H9 (cell line): ENCODE results near the gene FCN2. TPM values are rescaled to one million over a fixed set of nuclear protein-coding genes. Genes with fewer than 3 reads are reported as not detected.

Experiments used
- DNase-seq: peaks from one replicate; pipeline ENCODE4 v3.0.0-alpha.2; 2017
- H2AFZ ChIP-seq: one replicate; pipeline ENCODE4 v1.6.1; 2013; ENCODE audit warnings: mild to moderate bottlenecking, low read length, control low read depth, moderate library complexity
- H2AK5ac ChIP-seq: 2 replicates; pipeline ENCODE4 v1.6.1; 2013; ENCODE audit warnings: low read length, control low read depth, mixed read lengths; ENCODE audit not compliant: insufficient read length
- H2BK120ac ChIP-seq: one replicate; pipeline ENCODE4 v1.6.1; 2013; ENCODE audit warnings: low read depth, mild to moderate bottlenecking, low read length, control low read depth, inconsistent platforms; ENCODE audit not compliant: poor library complexity, severe bottlenecking
- H2BK12ac ChIP-seq: 2 replicates; pipeline ENCODE4 v1.6.1; 2013; ENCODE audit warnings: low read length, control low read depth, mixed read lengths, low read depth; ENCODE audit not compliant: insufficient read length
- H2BK15ac ChIP-seq: 2 replicates; pipeline ENCODE4 v1.6.1; 2013; ENCODE audit warnings: low read depth, low read length, control low read depth
- H2BK20ac ChIP-seq: one replicate; pipeline ENCODE4 v1.6.1; 2013; ENCODE audit warnings: low read depth, mild to moderate bottlenecking, low read length, control low read depth, inconsistent platforms; ENCODE audit not compliant: poor library complexity, severe bottlenecking
- H2BK5ac ChIP-seq: 2 replicates; pipeline ENCODE4 v1.6.1; 2013; ENCODE audit warnings: low read length, control low read depth, mixed read lengths; ENCODE audit not compliant: insufficient read length
- H3K14ac ChIP-seq: 2 replicates; pipeline ENCODE4 v1.6.1; 2013; ENCODE audit warnings: low read length, control low read depth; ENCODE audit not compliant: insufficient read depth
- H3K18ac ChIP-seq: 2 replicates; pipeline ENCODE4 v1.6.1; 2013; ENCODE audit warnings: low read depth, mild to moderate bottlenecking, mixed read lengths, low read length, control low read depth; ENCODE audit not compliant: insufficient read length
- H3K23ac ChIP-seq: 2 replicates; pipeline ENCODE4 v1.6.1; 2013; ENCODE audit warnings: low read length, control low read depth, mixed read lengths, low read depth; ENCODE audit not compliant: insufficient read length
- H3K23me2 ChIP-seq: 2 replicates; pipeline ENCODE4 v1.6.1; 2013; ENCODE audit warnings: low read depth, mild to moderate bottlenecking, mixed read lengths, low read length, control low read depth; ENCODE audit not compliant: insufficient read length, poor library complexity, severe bottlenecking
- H3K27ac ChIP-seq: 2 replicates; pipeline ENCODE4 v1.5.1; 2013; ENCODE audit warnings: low read length, control low read depth, mixed read lengths, low read depth; ENCODE audit not compliant: insufficient read length
- H3K27me3 ChIP-seq: 2 replicates; pipeline ENCODE4 v1.6.1; 2013; ENCODE audit warnings: low read length, control low read depth, inconsistent platforms; ENCODE audit not compliant: insufficient read depth
- H3K4ac ChIP-seq: 2 replicates; pipeline ENCODE4 v1.6.1; 2013; ENCODE audit warnings: low read depth, mild to moderate bottlenecking, control low read depth, inconsistent platforms, low read length, moderate library complexity
- H3K4me1 ChIP-seq: 2 replicates; pipeline ENCODE4 v1.6.1; 2013; ENCODE audit warnings: low read length, control low read depth, inconsistent platforms; ENCODE audit not compliant: insufficient read depth
- H3K4me2 ChIP-seq: 2 replicates; pipeline ENCODE4 v1.6.1; 2013; ENCODE audit warnings: low read length, control low read depth, mixed read lengths; ENCODE audit not compliant: insufficient read length, insufficient read depth
- H3K56ac ChIP-seq: 2 replicates; pipeline ENCODE4 v1.6.1; 2013; ENCODE audit warnings: low read depth, mild to moderate bottlenecking, mixed read lengths, low read length, control low read depth; ENCODE audit not compliant: insufficient read length
- H3K79me1 ChIP-seq: 2 replicates; pipeline ENCODE4 v1.6.1; 2013; ENCODE audit warnings: low read depth, mild to moderate bottlenecking, moderate library complexity, low read length, control low read depth, inconsistent platforms; ENCODE audit not compliant: insufficient read depth, poor library complexity, severe bottlenecking
- H3K79me2 ChIP-seq: 2 replicates; pipeline ENCODE4 v1.6.1; 2013; ENCODE audit warnings: low read length, control low read depth, inconsistent platforms; ENCODE audit not compliant: insufficient read depth
- H3K9ac ChIP-seq: 2 replicates; pipeline ENCODE4 v1.6.1; 2013; ENCODE audit warnings: low read length, control low read depth, mixed read lengths; ENCODE audit not compliant: insufficient read length; ENCODE audit errors: extremely low read depth
- H3K9me3 ChIP-seq: one replicate; pipeline ENCODE4 v1.6.1; 2013; ENCODE audit warnings: low read depth, low read length, inconsistent platforms; ENCODE audit not compliant: control insufficient read depth
- H3T11ph ChIP-seq: one replicate; pipeline ENCODE4 v1.6.1; 2013; ENCODE audit warnings: mild to moderate bottlenecking, low read length, control low read depth, inconsistent platforms
- H4K20me1 ChIP-seq: one replicate; pipeline ENCODE4 v1.6.1; 2013; ENCODE audit not compliant: control insufficient read depth, insufficient read length, insufficient read depth
- H4K5ac ChIP-seq: 2 replicates; pipeline ENCODE4 v1.6.1; 2013; ENCODE audit warnings: low read depth, mild to moderate bottlenecking, mixed read lengths, low read length, control low read depth; ENCODE audit not compliant: insufficient read length
- H4K8ac ChIP-seq: replicated peaks from 2 replicates; pipeline ENCODE4 v1.6.1; 2013; ENCODE audit warnings: low read length, control low read depth, mixed read lengths, low read depth; ENCODE audit not compliant: insufficient read length
- H4K91ac ChIP-seq: 2 replicates; pipeline ENCODE4 v1.6.1; 2013; ENCODE audit warnings: low read depth, mild to moderate bottlenecking, moderate library complexity, mixed read lengths, low read length, control low read depth; ENCODE audit not compliant: insufficient read length
- H3K27ac Mint-ChIP-seq, 3 experiments: 2 replicates in 2 of 3; 3 replicates in 1 of 3; pipeline ENCODE4 v1.8.0; 2020 to 2021; ENCODE audit warnings: mixed read lengths in 3 of 3, mild to moderate bottlenecking in 1 of 3, moderate library complexity in 1 of 3
- H3K27me3 Mint-ChIP-seq: 2 replicates; pipeline ENCODE4 v1.8.0; 2021; ENCODE audit warnings: low read depth, mild to moderate bottlenecking, moderate library complexity, mixed read lengths
- H3K36me3 Mint-ChIP-seq, 3 experiments: 2 replicates in 2 of 3; 3 replicates in 1 of 3; pipeline ENCODE4 v1.8.0; 2020 to 2021; ENCODE audit warnings: low read depth in 3 of 3, mixed read lengths in 3 of 3; ENCODE audit not compliant: insufficient read depth in 1 of 3
- H3K4me1 Mint-ChIP-seq, 2 experiments: 2 replicates each; pipeline ENCODE4 v1.8.0; 2020; ENCODE audit warnings: mixed read lengths in 2 of 2
- H3K4me3 Mint-ChIP-seq, 2 experiments: 2 replicates in 1 of 2; 3 replicates in 1 of 2; pipeline ENCODE4 v1.8.0; 2020 to 2021; ENCODE audit warnings: mild to moderate bottlenecking in 2 of 2, mixed read lengths in 2 of 2, moderate library complexity in 1 of 2
- H3K9me3 Mint-ChIP-seq, 2 experiments: 2 replicates in 1 of 2; 3 replicates in 1 of 2; pipeline ENCODE4 v1.8.0; 2020; ENCODE audit warnings: mild to moderate bottlenecking in 2 of 2, mixed read lengths in 2 of 2, moderate library complexity in 1 of 2
- WGBS: extraction: QIAGEN DNeasy Blood & Tissue Kit; methylation state at CpG from one replicate; pipeline ENCODE4 v1.1.7; 2013; ENCODE audit warnings: missing lambda C conversion rate, low lambda C conversion rate, mixed read lengths; ENCODE audit not compliant: insufficient read length; ENCODE audit errors: extremely low coverage; 5-methylcytosine and 5-hydroxymethylcytosine counted together
- total RNA-seq: library from RNA; stranded (reverse); gene quantifications from 2 replicates; pipeline ENCODE4 v1.2.1, GENCODE V29; 2021
- TF ChIP-seq, protein P1 (sequence below): fragments of 200-600 bp; sonication (generic); conservative IDR thresholded peaks from 3 replicates; pipeline ENCODE4 v1.8.0; 2021; ENCODE audit warnings: antibody characterized with exemption, mild to moderate bottlenecking

Gene FCN2
- total RNA-seq, 1 experiment from 2014 or later, result not detected

DNA sequence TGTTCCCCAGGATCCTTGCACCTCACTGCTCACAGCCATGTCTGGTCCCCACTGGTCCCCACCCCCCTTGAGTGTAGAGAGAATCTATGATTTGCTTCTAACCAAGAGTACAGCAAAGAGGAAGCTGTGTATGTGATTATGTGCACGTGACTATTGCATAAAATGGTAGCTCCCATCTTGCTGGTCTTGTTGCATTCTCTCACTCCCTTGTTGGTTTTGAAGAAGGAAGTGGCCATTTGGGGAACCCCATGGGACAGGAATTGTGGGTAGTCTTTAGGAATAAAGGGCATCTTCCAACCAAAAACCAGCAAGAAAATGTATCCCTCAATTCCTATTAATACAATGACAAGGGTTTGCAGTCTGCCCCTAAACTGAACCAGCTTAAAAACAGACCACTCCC, 5.2 kb upstream of the FCN2 start:
- Histone ChIP-seq H3K23me2 (no peaks in the 10 kb centered on the region), H3K27me3 (no peaks in the 10 kb centered on the region), H3K79me1 (no peaks in the 10 kb centered on the region), H2BK5ac (no peak overlapping the region), H4K20me1 (no peaks in the 10 kb centered on the region), H3K4me1 (no peaks in the 10 kb centered on the region), H4K91ac (no peak overlapping the region), H3K14ac (no peak overlapping the region), H3T11ph (no peak overlapping the region), H3K9ac (no peak overlapping the region), H4K8ac (no peak overlapping the region), H3K56ac (no peak overlapping the region), H3K79me2 (no peaks in the 10 kb centered on the region), H3K4me2 (no peak overlapping the region), H2BK120ac (no peak overlapping the region), H2BK12ac (no peak overlapping the region), H2BK15ac (no peak overlapping the region), H3K4ac (no peak overlapping the region), H3K9me3 (no peaks in the 10 kb centered on the region), H2AFZ (no peak overlapping the region), H4K5ac (no peak overlapping the region), H3K23ac (no peak overlapping the region), H3K18ac (no peak overlapping the region), H2BK20ac (no peak overlapping the region), H3K27ac (no peak overlapping the region), H2AK5ac (no peak overlapping the region)
- peak; percentile 10 for DNase-seq
- no peak overlapping the region for H3K27ac Mint-ChIP-seq
- H3K4me3 Mint-ChIP-seq, result no peak overlapping the region
- H3K27me3 Mint-ChIP-seq, result no peaks in the 10 kb centered on the region; the same call in 1 of the 2 replicates
- no peaks in the 10 kb centered on the region for H3K4me1 Mint-ChIP-seq
- TF ChIP-seq, protein P1, sequence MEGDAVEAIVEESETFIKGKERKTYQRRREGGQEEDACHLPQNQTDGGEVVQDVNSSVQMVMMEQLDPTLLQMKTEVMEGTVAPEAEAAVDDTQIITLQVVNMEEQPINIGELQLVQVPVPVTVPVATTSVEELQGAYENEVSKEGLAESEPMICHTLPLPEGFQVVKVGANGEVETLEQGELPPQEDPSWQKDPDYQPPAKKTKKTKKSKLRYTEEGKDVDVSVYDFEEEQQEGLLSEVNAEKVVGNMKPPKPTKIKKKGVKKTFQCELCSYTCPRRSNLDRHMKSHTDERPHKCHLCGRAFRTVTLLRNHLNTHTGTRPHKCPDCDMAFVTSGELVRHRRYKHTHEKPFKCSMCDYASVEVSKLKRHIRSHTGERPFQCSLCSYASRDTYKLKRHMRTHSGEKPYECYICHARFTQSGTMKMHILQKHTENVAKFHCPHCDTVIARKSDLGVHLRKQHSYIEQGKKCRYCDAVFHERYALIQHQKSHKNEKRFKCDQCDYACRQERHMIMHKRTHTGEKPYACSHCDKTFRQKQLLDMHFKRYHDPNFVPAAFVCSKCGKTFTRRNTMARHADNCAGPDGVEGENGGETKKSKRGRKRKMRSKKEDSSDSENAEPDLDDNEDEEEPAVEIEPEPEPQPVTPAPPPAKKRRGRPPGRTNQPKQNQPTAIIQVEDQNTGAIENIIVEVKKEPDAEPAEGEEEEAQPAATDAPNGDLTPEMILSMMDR, result no peak
- no CpG with 5 or more reads among the region's 1 CpG for WGBS
- H3K36me3 Mint-ChIP-seq, result no peaks in the 10 kb centered on the region
- peaks cover 0 to 4% of the 10 kb centered on the region in 2 experiments; a peak in 1 of 5 replicates for H3K9me3 Mint-ChIP-seq
